GM21786 (cell line): Measurements from ENCODE around the gene CLDN9.
"Not testable (repeated sequence)": the region's sequence is repeated elsewhere in the genome, so short reads cannot be mapped to it uniquely, and the experiment has no call there.

Experiments used
- ATAC-seq: cut with Tn5 transposase; IDR thresholded peaks from one replicate; pipeline ENCODE4 v1.9.1; 2021; ENCODE audit not compliant: unreplicated experiment

The CLDN9 gene

DNA sequence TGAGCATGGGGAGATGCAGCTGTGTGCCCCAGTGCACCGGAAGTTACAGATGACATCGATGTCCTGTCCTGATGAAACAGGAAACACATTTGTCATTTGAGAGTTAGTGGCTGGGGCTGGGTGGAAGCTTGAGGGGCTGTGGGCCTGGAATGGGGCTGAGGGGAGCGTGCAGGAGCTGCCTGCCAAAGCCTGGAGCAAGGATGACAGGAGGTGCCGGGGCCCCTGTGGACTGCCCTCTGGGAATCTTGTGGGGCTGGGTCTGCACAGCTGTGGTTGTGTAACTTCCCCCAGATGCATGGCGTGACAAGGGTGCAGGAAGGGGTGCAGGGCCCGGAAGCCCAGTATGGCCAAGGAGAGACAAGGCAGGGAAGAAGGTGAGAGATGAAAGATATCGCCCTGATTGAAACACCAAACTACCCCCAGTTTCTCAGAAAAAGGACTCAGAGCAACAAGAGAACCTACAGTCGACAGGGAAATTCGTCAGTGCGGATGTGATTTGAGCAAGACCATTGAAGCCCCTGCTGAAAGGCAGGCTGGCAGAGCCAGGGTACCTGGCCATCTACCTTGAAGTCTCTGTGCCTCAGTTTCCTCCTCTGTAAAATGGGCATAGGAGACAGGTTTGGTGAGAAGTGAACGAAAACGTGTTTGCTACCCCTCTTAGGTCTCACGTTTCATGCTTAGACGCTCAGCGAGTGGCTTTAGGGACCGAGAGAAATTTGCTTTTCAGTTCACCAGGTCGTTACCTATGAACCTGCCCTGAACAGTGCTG lies 42.4 kb downstream of the CLDN9 start:
- no peak for ATAC-seq

DNA sequence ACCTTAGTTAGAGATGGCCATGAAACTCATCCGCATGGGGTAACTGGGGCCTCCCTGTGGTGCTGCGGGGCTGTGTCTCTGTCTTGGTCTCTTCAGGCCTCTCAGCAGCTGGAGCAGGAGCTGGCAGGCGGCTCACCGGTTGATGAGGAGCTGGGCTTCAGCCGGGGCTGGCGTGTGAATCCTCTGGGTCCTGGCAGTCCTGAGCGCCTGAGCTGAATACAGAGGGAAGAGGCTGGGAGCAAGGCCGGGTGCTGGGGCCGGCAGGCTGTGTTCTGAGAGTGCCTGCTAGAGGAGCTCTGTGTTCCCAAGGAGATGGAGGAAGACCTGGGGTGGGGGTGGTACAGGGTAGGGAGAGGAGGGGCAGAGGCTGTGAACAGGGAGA lies 43.0 kb downstream of the CLDN9 start:
- not testable (repeated sequence) for ATAC-seq

DNA sequence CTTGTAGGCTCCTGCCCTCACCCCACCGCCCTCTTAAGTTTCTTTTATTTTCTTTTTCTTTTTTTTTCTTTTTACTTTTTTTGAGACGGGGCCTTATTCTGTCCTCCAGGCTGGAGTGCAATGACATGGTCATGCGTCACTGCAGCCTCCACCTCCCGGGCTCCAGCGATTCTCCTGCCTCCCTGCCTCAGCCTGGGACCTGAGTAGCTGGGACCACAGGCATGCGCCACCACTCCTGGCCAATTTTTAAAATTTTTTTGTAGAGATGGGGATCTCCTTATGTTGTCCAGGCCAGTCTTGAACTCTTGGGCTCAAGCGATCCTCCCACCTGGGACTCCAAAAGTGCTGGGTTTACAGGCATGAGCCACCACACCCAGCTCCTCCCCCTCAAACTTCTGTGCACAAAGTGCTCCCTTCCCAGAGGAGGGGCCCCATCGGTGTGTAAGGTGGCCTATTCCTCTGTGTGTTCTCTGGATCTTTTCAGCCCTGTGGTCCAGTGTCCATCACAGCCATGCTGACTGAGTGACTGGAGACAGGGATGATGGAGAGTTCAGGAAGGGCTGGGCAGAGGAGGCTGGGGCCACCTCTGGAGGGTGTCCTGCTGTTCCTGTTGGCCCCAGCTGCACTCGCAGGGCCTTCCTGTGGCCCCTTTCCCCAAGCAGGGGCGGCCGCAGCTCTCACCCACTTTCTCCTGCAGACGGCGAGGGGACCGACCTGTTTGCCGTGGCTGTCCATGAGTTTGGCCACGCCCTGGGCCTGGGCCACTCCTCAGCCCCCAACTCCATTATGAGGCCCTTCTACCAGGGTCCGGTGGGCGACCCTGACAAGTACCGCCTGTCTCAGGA lies 43.8 kb downstream of the CLDN9 start:
- no peak for ATAC-seq

DNA sequence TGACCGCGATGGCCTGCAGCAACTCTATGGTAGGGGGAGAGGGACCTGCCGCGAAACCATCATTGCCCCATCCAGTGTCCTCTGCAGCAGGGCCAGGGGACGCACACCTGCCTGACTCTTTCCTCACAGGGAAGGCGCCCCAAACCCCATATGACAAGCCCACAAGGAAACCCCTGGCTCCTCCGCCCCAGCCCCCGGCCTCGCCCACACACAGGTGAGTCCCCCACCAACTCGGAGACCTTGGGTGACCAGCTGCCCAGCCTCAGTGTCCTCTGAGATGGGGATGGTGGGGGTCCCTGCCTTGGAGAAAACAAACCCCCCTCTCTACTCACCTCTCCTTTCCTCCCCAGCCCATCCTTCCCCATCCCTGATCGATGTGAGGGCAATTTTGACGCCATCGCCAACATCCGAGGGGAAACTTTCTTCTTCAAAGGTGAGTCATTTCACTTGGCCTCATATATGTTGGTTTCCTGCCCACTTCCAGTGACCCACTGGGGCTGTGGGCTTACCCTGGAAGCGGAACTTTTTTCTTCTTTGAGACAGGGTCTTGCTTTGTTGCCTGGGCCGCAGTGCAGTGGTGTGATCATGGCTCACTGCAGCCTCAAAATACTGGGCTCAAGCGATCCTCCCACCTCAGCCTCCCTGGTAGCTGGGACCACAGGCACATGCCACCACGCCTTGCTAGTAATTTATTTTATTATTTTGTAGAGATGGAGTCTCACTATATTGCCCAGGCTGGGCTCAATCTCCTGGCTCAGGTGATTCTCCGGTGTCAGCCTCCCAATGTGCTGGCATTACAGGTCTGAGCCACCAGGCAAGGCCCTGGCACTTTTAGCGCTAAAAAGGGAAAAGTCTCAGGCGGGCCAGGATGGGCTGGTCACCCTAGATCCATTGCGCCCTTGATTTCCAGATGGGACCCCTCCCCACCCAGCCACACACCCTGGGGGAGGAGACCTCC lies 44.7 kb downstream of the CLDN9 start:
- no peak for ATAC-seq

DNA sequence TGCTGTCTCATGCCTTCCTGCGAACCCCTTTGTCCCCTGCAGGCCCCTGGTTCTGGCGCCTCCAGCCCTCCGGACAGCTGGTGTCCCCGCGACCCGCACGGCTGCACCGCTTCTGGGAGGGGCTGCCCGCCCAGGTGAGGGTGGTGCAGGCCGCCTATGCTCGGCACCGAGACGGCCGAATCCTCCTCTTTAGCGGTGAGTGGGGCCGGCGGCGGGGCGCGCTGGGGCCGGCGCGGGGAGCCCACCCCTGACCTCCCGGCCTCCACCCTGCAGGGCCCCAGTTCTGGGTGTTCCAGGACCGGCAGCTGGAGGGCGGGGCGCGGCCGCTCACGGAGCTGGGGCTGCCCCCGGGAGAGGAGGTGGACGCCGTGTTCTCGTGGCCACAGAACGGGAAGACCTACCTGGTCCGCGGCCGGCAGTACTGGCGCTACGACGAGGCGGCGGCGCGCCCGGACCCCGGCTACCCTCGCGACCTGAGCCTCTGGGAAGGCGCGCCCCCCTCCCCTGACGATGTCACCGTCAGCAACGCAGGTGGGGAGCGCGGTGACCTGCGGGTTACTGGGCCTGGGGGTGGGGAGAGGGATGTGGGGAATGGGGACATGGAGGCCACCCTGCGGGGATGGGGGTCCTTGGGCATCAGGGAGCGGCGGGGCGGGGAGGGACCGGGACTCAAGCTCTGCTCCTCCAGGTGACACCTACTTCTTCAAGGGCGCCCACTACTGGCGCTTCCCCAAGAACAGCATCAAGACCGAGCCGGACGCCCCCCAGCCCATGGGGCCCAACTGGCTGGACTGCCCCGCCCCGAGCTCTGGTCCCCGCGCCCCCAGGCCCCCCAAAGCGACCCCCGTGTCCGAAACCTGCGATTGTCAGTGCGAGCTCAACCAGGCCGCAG lies 45.7 kb downstream of the CLDN9 start:
- peak; percentile 30 for ATAC-seq

DNA sequence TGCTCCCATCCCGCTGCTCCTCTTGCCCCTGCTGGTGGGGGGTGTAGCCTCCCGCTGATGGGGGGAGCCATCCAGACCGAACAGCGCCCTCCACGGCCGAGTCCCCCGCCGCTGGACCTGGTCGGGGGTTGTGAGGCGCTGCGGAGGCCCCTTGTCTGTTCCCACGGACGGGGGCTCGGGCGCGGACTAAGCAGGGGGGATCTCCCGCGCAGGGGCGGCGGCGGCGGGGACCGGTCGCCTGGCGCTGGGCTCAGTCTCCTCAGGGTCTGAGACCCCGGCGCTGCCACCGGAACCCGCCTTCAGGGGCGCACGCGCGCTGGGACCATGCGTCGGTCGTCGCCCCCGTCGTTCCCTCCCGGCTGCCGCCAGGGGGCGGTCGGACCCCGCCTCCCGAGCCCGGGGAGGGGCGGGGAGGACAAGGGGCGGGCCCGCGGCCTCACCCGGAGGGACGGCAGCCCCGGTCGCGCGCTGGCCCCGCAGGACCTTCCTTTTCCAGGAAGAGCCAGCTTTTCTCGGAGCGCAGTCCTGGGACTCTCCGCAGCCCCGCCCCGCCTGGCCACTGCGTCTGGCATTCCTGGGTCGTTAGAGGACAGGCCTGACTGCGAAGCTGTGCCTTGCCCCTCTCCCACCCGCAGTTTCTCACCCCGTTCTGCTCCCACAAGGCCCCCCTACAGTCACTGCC lies 46.5 kb downstream of the CLDN9 start:
- peak; percentile 68 for ATAC-seq

DNA sequence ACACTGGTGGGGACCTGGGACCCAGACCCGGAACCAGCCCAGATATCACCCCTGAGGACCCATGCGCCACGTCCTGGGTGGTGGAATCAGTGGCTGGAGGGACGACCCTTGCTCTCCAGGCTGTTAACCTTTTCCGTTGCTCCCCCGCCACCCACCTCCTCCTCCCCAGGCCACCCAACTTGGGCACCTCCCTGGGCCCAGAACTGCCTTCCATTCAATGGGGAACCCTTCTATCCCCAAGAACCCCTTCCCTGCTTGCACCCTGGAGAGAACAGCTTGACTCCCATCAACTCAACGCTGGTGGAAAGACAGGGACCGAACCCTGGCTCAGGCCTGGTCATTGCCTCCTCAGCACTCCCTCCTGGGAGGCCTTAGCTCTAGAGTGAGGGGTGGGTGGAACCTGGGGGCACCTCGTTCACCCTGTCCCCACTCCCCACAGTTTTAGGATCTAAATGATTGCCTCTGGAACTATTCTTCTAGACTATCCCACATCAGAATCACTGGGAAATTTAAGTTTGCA lies 47.1 kb downstream of the CLDN9 start:
- no peak for ATAC-seq

DNA sequence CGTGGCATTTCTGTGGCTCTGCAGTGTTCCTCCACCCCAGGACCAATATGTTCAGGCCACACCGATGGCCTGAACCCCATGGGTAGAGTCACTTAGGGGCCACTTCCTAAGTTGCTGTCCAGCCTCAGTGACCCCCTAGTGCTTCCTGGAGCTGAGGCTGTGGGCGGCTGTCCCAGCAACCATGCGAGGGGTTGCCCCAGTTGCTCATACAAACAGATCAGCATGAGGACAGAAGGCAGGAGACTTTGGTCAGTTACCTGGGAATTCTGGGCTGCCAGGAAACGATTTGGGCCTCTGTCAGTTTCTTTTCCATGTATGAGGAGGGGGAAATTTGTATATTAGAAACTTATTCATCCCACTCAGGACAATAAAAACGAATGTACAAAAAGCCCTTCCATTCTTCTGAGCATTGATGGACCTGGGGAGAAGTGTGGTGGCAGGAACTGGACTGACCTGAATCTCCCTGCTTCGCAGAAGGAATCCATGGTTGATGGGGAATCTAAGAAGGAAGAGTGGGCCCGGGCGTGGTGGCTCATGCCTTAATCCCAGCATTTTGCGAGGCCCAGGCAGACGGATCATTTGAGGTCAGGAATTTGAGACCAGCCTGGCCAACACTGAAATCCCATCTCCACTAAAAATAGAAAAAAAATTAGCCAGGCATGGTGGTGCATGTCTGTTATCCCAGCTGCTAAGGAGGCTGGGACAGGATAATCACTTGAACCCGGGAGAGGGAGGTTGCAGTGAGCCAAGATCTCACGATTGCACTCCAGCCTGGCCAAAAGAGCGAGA lies 47.8 kb downstream of the CLDN9 start:
- ATAC-seq, result no peak

DNA sequence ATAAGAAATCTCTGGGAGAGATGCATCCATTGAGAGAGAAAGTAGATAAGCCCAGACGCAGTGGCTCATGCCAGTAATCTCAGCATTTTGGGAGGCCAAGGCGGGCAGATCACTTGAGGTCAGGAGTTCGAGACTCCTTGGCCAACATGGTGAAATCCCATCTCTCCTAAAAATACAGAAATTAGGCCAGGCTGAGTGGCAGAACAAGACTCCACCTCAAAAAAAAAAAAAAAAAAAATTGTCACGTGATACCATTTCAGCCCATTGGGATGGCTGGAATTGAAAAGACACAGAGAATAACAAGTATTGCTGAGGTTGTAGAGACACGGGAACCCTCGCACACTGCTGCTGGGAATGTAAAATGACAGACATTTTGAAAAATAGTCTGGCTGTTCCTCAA lies 49.8 kb downstream of the CLDN9 start:
- no peak for ATAC-seq

DNA sequence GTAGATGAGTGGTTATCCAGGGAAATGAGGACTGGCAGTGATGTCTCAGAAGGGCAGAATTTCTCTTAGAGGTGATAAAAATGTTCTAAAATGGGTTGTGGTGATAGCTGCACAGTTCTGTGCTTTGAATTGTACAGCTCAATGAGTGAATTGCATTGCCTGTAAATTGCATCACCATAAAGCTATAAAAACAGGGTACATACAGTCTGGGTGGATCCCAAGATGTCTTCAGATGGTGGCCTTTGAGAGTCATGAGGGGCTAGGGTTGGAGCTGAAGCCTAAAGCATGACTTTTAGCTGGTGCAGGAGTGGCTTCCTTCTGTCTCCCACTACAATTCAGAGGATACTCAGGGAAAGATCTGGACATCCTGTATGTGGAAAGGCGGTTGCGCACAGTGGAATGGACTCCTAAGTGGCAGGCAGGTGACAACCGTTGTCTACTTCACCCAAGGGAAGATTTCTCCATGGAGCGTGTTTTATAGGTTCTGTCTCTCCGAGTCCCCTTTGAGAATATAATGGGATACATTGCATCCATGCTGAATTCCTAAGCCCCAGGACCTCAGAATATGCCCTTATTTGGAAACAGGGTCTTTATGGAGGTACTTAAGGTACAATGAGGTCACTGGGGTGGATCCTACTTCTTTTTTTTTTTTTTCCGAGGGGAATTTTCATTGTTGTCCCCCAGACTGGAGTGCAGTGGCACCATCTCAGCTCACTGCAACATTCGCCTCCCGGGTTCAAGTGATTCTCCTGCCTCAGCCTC lies 51.1 kb downstream of the CLDN9 start:
- no peak for ATAC-seq
